K562 (cell line): ENCODE measurements around the gene SLIRP. TPM values are rescaled to one million over a fixed set of nuclear protein-coding genes. Genes with fewer than 3 reads are reported as not detected.

Experiments used
- RREB1 ChIP-seq: fragments of 250-450 bp; sonication (Bioruptor Pico); IDR thresholded peaks from 2 replicates; pipeline ENCODE4 v1.4.0; 2020
- STAT6 ChIP-seq: sonication (generic); formaldehyde crosslinking; IDR thresholded peaks from 2 replicates; pipeline ENCODE4 v1.8.1; 2023; ENCODE audit warnings: mild to moderate bottlenecking, missing genetic modification reagents
- polyA plus RNA-seq, 8 experiments: library from polyadenylated mRNA; depleted of rRNA in 4 of 8; stranded (reverse) in 5 of 8; unstranded in 3 of 8; fragments of >200 nt; fragmentation: Nextera tagmentation in 2 of 8; fragmentation: Illumina TruSeq in 1 of 8; extraction: Ambion mirVana in 2 of 8; extraction: Trizol in 1 of 8; gene quantifications; 2 replicates each; pipeline versions ENCODE4 v1.2.1 to v1.2.3, GENCODE V29; 2011 to 2014; ENCODE audit warnings: inconsistent platforms in 1 of 8, missing spikeins in 1 of 8
- total RNA-seq, 7 experiments: library from RNA; depleted of rRNA in 6 of 7; stranded (reverse); fragments of >200 nt in 6 of 7; fragmentation: Illumina TruSeq in 2 of 7; extraction: Trizol in 2 of 7; gene quantifications; 2 replicates each; pipeline versions ENCODE4 v1.2.1 to v1.2.3, GENCODE V29; 2011 to 2021; ENCODE audit warnings: low replicate concordance in 1 of 7

The SLIRP gene
- total and polyA plus RNA-seq, 9 of the 15 experiments (the other 6 are each of a cell fraction or from before 2014, with no cell fraction given): 251 to 1,905 (median 491) TPM

- TF ChIP-seq RREB1 (CRISPR knock-in tag): no peak
- no peak for TF ChIP-seq STAT6 (CRISPR knock-in tag)
Observed at GRCh38 chr14:77659831-77660230, 48.1 kb upstream of the SLIRP start (continued).
